DND-41 (cell line): ENCODE measurements around the gene CARD19.

Experiments
- EZH2 ChIP-seq: IDR thresholded peaks from 3 replicates; pipeline ENCODE4 v1.6.1; 2012; ENCODE audit warnings: borderline replicate concordance, low read depth, mild to moderate bottlenecking, moderate library complexity, low read length, inconsistent platforms; ENCODE audit not compliant: severe bottlenecking
- TF ChIP-seq, protein P1 (sequence below): IDR thresholded peaks from 2 replicates; pipeline ENCODE4 v1.5.1; 2012; ENCODE audit warnings: borderline replicate concordance, low read length, moderate library complexity, mild to moderate bottlenecking; ENCODE audit not compliant: poor library complexity, severe bottlenecking; ENCODE audit errors: extremely low read depth

DNA sequence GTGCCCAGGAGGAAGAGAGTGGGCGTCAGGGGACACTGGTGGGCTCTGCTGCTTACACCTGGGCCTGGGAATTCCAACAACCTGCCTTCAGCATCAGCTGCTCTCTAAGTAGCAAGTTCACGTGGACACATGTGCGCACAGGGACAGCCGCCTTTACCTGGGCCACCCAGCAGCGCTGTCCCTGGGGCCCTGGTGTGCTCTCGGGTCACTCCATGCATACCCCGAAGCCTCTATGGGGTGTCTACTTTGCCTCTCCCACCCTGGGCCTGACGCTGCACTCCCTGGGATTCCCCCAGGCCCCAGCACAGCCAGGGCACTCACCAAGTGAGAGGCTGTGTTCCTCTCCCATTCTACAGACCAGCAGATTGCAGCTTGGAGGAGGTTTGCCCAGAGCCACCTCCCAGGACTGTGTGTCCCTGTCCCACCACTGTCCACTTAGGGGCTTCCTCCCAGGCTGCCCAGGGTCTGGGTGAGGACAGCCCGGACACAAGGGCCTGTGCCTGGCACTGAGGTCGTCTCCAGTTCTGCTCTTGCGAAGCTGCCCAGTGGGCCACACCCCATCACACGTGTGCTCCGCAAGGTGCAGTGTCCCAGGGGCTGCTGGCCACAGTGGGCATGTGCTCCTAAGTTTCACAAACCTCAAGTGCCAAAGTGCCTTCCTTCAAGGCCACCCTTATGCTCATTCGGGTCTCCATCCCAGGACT lies 32.1 kb downstream of the CARD19 start:
- no peak for TF ChIP-seq EZH2
- TF ChIP-seq, protein P1, sequence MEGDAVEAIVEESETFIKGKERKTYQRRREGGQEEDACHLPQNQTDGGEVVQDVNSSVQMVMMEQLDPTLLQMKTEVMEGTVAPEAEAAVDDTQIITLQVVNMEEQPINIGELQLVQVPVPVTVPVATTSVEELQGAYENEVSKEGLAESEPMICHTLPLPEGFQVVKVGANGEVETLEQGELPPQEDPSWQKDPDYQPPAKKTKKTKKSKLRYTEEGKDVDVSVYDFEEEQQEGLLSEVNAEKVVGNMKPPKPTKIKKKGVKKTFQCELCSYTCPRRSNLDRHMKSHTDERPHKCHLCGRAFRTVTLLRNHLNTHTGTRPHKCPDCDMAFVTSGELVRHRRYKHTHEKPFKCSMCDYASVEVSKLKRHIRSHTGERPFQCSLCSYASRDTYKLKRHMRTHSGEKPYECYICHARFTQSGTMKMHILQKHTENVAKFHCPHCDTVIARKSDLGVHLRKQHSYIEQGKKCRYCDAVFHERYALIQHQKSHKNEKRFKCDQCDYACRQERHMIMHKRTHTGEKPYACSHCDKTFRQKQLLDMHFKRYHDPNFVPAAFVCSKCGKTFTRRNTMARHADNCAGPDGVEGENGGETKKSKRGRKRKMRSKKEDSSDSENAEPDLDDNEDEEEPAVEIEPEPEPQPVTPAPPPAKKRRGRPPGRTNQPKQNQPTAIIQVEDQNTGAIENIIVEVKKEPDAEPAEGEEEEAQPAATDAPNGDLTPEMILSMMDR = no peak
